HEK293 (cell line): Measurements from ENCODE around the gene FOXF2.

Experiments used
- CTCF ChIA-PET: fragments of 350-600 bp; formaldehyde crosslinking; extraction: SDS; loops from one replicate; lab custom pipeline; 2021; ENCODE audit warnings: antibody characterized with exemption; lab: Yijun Ruan, JAX
- POLR2A ChIA-PET: fragments of 300-600 bp; formaldehyde crosslinking; extraction: SDS; loops from one replicate; lab custom pipeline; 2020; ENCODE audit warnings: antibody characterized with exemption, inconsistent platforms; lab: Yijun Ruan, JAX
- H3K27ac ChIP-seq: fragments of 200-500 bp; sonication (Bioruptor generic); 2 replicates; pipeline ENCODE4 v1.5.1; 2014; ENCODE audit warnings: low read depth, low read length, control low read depth, inconsistent platforms; ENCODE audit errors: extremely low read depth
- H3K36me3 ChIP-seq, 2 experiments: fragments of 200-500 bp in 1 of 2; sonication (Bioruptor generic) in 1 of 2; 1 replicate in 1 of 2; 2 replicates in 1 of 2; pipeline ENCODE4 v1.5.1; 2014 to 2017; ENCODE audit warnings: inconsistent platforms in 2 of 2, low read length in 2 of 2; ENCODE audit not compliant: control insufficient read depth in 2 of 2, insufficient read depth in 1 of 2
- H3K4me1 ChIP-seq: fragments of 200-500 bp; sonication (Bioruptor generic); 2 replicates; pipeline ENCODE4 v1.5.1; 2014; ENCODE audit warnings: mild to moderate bottlenecking, low read length, inconsistent platforms; ENCODE audit not compliant: control insufficient read depth, insufficient read depth
- H3K4me3 ChIP-seq: 2 replicates; pipeline ENCODE4 v1.5.1; 2011; ENCODE audit warnings: low read depth, mild to moderate bottlenecking, control low read depth, low read length, moderate library complexity
- H3K9me3 ChIP-seq: fragments of 200-500 bp; sonication (Bioruptor generic); 2 replicates; pipeline ENCODE4 v1.5.1; 2014; ENCODE audit warnings: low read depth, low read length, inconsistent platforms; ENCODE audit not compliant: control insufficient read depth, insufficient read depth
- GLIS1 ChIP-seq: fragments of 450-650 bp; formaldehyde crosslinking; IDR thresholded peaks from 2 replicates; pipeline ENCODE4 v1.5.1; 2016; ENCODE audit warnings: missing biosample characterization, missing genetic modification characterization
- HOXC10 ChIP-seq: sonication (generic); formaldehyde crosslinking; IDR thresholded peaks from 2 replicates; pipeline ENCODE4 v1.8.1; 2023; ENCODE audit warnings: mild to moderate bottlenecking, missing genetic modification reagents
- KLF10 ChIP-seq: fragments of 450-650 bp; IDR thresholded peaks from 2 replicates; pipeline ENCODE4 v1.5.1; 2018; ENCODE audit warnings: missing biosample characterization, mild to moderate bottlenecking, missing genetic modification characterization
- SCRT2 ChIP-seq: fragments of 450-650 bp; formaldehyde crosslinking; IDR thresholded peaks from 2 replicates; pipeline ENCODE4 v1.5.1; 2016; ENCODE audit warnings: missing biosample characterization, missing genetic modification characterization
- ZBTB17 ChIP-seq: fragments of 450-650 bp; formaldehyde crosslinking; IDR thresholded peaks from 2 replicates; pipeline ENCODE4 v1.5.1; 2016; ENCODE audit warnings: missing biosample characterization, missing genetic modification characterization
- ZEB2 ChIP-seq: fragments of 450-650 bp; formaldehyde crosslinking; IDR thresholded peaks from 2 replicates; pipeline ENCODE4 v1.5.1; 2016; ENCODE audit warnings: missing biosample characterization, missing genetic modification characterization
- ZNF394 ChIP-seq: fragments of 450-650 bp; formaldehyde crosslinking; IDR thresholded peaks from 2 replicates; pipeline ENCODE4 v1.5.1; 2016; ENCODE audit warnings: missing biosample characterization, missing genetic modification characterization, mild to moderate bottlenecking, moderate library complexity, borderline replicate concordance
- ZNF426 ChIP-seq: fragments of 450-650 bp; formaldehyde crosslinking; IDR thresholded peaks from 2 replicates; pipeline ENCODE4 v1.5.1; 2017; ENCODE audit warnings: missing biosample characterization, missing genetic modification characterization, mild to moderate bottlenecking, inconsistent platforms, moderate library complexity
- ZNF585B ChIP-seq: fragments of 450-650 bp; formaldehyde crosslinking; IDR thresholded peaks from 2 replicates; pipeline ENCODE4 v1.5.1; 2016; ENCODE audit warnings: missing biosample characterization, missing genetic modification characterization
- ZNF664 ChIP-seq: fragments of 450-650 bp; formaldehyde crosslinking; IDR thresholded peaks from 2 replicates; pipeline ENCODE4 v1.5.1; 2016; ENCODE audit warnings: missing biosample characterization, missing genetic modification characterization
- ZNF792 ChIP-seq: fragments of 450-650 bp; formaldehyde crosslinking; IDR thresholded peaks from 2 replicates; pipeline ENCODE4 v1.5.1; 2016; ENCODE audit warnings: missing biosample characterization, missing genetic modification characterization
- ZSCAN30 ChIP-seq: fragments of 450-650 bp; IDR thresholded peaks from 2 replicates; pipeline ENCODE4 v1.5.1; 2018; ENCODE audit warnings: missing biosample characterization, mild to moderate bottlenecking, missing genetic modification characterization, moderate library complexity
- TF ChIP-seq, protein P1 (sequence below): IDR thresholded peaks from 2 replicates; pipeline ENCODE4 v1.6.1; 2011; ENCODE audit warnings: mild to moderate bottlenecking, low read depth, low read length, borderline replicate concordance
- TF ChIP-seq, protein P2 (sequence below): fragments of 450-650 bp; formaldehyde crosslinking; IDR thresholded peaks from 2 replicates; pipeline ENCODE4 v1.5.1; 2016; ENCODE audit warnings: missing biosample characterization, missing genetic modification characterization

FOXF2 gene

GRCh38 chr6:1371933-1372332 lies 17.4 kb upstream of the FOXF2 start (continued):
- TF ChIP-seq ZNF585B (tag by site-specific recombination) (no peak), KLF10 (tag by site-specific recombination) (no peak), ZBTB17 (tag by site-specific recombination) (no peak), ZNF394 (tag by site-specific recombination) (no peak)
- TF ChIP-seq, protein P1, sequence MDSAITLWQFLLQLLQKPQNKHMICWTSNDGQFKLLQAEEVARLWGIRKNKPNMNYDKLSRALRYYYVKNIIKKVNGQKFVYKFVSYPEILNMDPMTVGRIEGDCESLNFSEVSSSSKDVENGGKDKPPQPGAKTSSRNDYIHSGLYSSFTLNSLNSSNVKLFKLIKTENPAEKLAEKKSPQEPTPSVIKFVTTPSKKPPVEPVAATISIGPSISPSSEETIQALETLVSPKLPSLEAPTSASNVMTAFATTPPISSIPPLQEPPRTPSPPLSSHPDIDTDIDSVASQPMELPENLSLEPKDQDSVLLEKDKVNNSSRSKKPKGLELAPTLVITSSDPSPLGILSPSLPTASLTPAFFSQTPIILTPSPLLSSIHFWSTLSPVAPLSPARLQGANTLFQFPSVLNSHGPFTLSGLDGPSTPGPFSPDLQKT = no peak

DNA sequence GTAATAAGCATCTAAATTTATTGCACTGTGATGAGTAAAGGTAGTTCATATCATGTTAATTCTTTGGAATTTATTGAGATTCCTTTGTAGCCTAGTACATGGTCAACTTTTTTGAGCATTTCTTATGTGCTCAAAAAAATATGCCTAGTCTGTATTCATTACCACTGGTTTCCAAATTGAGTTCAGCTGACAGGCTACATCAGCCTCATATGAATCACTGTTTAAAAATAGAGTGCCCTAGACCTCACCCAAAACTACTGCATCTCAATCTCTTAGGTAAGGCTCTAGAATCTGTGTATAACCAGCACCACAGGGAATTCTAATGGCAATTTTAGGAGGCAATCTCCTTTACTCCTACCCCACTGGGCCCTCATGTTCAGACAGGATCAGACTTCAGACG lies 16.7 kb upstream of the FOXF2 start:
- ChIA-PET POLR2A (no interaction called here), CTCF (interaction anchor here (1.2 to 1.3 kb wide), 3 partner anchors 11 to 478 kb away, joined by 3 to 6 read pairs (median 3); no protein-coding TSS in a partner anchor)
- no peaks in the 10 kb centered on the region for H3K9me3 ChIP-seq
- H3K27ac ChIP-seq = no peak overlapping the region
- no peaks in the 10 kb centered on the region for H3K36me3 ChIP-seq
- H3K4me1 ChIP-seq = no peaks in the 10 kb centered on the region
- no peak for TF ChIP-seq GLIS1 (tag by site-specific recombination)
- TF ChIP-seq ZNF426 = no peak
- TF ChIP-seq ZEB2 (tag by site-specific recombination) = no peak
- TF ChIP-seq, protein P1 = no peak
- TF ChIP-seq, protein P2, sequence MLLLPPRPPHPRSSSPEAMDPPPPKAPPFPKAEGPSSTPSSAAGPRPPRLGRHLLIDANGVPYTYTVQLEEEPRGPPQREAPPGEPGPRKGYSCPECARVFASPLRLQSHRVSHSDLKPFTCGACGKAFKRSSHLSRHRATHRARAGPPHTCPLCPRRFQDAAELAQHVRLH (tag by site-specific recombination) = no peak
- TF ChIP-seq SCRT2 = no peak
- TF ChIP-seq ZNF664 (tag by site-specific recombination) = no peak
- no peak overlapping the region for H3K4me3 ChIP-seq

DNA sequence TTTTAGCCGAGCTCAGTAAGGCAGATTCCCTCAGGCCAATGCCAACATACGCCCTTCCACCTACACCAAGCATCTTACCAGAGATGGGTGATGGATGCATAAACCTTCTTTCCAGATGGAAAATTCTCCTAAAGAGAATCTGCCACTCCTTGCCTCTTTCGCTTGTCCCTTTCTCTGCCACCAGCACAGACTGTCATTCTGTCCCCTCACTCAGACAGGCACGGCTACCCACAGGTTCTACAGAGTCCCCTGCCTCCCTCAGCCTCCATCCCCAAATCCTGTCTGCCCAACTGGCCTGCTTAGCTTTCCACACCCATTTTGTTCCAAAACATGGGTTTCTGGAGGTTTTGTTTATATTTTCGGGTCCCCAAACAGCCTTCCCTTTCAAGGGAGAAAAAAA lies 12.7 kb upstream of the FOXF2 start:
- no peaks in the 10 kb centered on the region for H3K36me3 ChIP-seq
- POLR2A ChIA-PET = no interaction called here
- CTCF ChIA-PET = interaction anchor here (0.6 to 1.4 kb wide), 3 partner anchors 11 to 20 kb away, joined by 3 to 6 read pairs (median 6); no protein-coding TSS in a partner anchor
- no peak overlapping the region for H3K4me3 ChIP-seq
- no peaks in the 10 kb centered on the region for H3K4me1 ChIP-seq
- H3K27ac ChIP-seq = no peak overlapping the region
- H3K9me3 ChIP-seq = no peaks in the 10 kb centered on the region
- TF ChIP-seq, protein P2 (tag by site-specific recombination) = no peak
- TF ChIP-seq ZNF585B (tag by site-specific recombination) = peak; percentile 58

- Histone ChIP-seq H3K36me3 (no peaks in the 10 kb centered on the region), H3K4me3 (no peak overlapping the region), H3K27ac (no peak overlapping the region), H3K9me3 (no peaks in the 10 kb centered on the region), H3K4me1 (no peaks in the 10 kb centered on the region; the same call in 1 of the 2 replicates)
- ChIA-PET CTCF (interaction anchor here (0.9 to 1.8 kb wide), 4 partner anchors 12 to 578 kb away, joined by 3 to 6 read pairs (median 4); no protein-coding TSS in a partner anchor), POLR2A (no interaction called here)
- no peak for TF ChIP-seq ZSCAN30 (tag by site-specific recombination)
- no peak for TF ChIP-seq HOXC10 (CRISPR knock-in tag)
- TF ChIP-seq ZNF792 (tag by site-specific recombination) = no peak
Observed at GRCh38 chr6:1377526-1377925, 11.8 kb upstream of the FOXF2 start.
